ENCODE measurements around the gene HORMAD2.

HORMAD2 gene

GRCh38 chr22:30079952-30080533, at the start of gene HORMAD2:
HORMAD2 (plus strand) TSS chr22:30080464; CDS start chr22:30093953, 13,489 bp downstream.
- no peak for DNase-seq (ENCODE audit: low read depth)

GRCh38 chr22:30031328-30031727, 48.9 kb upstream of the HORMAD2 start:
- DNase-seq (ENCODE audit: low read depth), result no peak

GRCh38 chr22:30031764-30032455, 48.4 kb upstream of the HORMAD2 start:
- DNase-seq (ENCODE audit: low read depth), result no peak

GRCh38 chr22:30033137-30033536, 47.1 kb upstream of the HORMAD2 start:
- no peak for DNase-seq (ENCODE audit: low read depth)

GRCh38 chr22:30033901-30034300, 46.4 kb upstream of the HORMAD2 start:
- no peak for DNase-seq (ENCODE audit: low read depth)

- DNase-seq (ENCODE audit: low read depth), result no peak
These were observed 43.6 kb upstream of the HORMAD2 start for GRCh38 chr22:30036656-30037055.

GRCh38 chr22:30038219-30038618, 42.0 kb upstream of the HORMAD2 start:
- peak; percentile 42 for DNase-seq (ENCODE audit: low read depth)

- no peak for DNase-seq (ENCODE audit: low read depth)
These were observed 39.6 kb upstream of the HORMAD2 start for GRCh38 chr22:30040499-30041260.

GRCh38 chr22:30041475-30041874, 38.8 kb upstream of the HORMAD2 start:
- DNase-seq (ENCODE audit: low read depth), result no peak

- DNase-seq (ENCODE audit: low read depth), result no peak
These were observed 38.4 kb upstream of the HORMAD2 start for GRCh38 chr22:30041881-30042280.

- no peak for DNase-seq (ENCODE audit: low read depth)
These were observed 37.1 kb upstream of the HORMAD2 start for GRCh38 chr22:30043161-30043560.

- peak; percentile 81 for DNase-seq (ENCODE audit: low read depth)
These were observed 35.9 kb upstream of the HORMAD2 start for GRCh38 chr22:30044369-30044768.

- DNase-seq (ENCODE audit: low read depth), result no peak
These were observed 35.3 kb upstream of the HORMAD2 start for GRCh38 chr22:30044881-30045493.

GRCh38 chr22:30045494-30045887, 34.8 kb upstream of the HORMAD2 start:
- no peak for DNase-seq (ENCODE audit: low read depth)

GRCh38 chr22:30045901-30046715, 34.2 kb upstream of the HORMAD2 start:
- DNase-seq (ENCODE audit: low read depth), result no peak

- no peak for DNase-seq (ENCODE audit: low read depth)
These were observed 33.4 kb upstream of the HORMAD2 start for GRCh38 chr22:30046716-30047363.

- DNase-seq (ENCODE audit: low read depth), result no peak
These were observed 32.9 kb upstream of the HORMAD2 start for GRCh38 chr22:30047364-30047738.

GRCh38 chr22:30048681-30049080, 31.6 kb upstream of the HORMAD2 start:
- DNase-seq (ENCODE audit: low read depth), result no peak

GRCh38 chr22:30054067-30054763, 26.0 kb upstream of the HORMAD2 start:
- no peak for DNase-seq (ENCODE audit: low read depth)

GRCh38 chr22:30054764-30055069, 25.5 kb upstream of the HORMAD2 start:
- DNase-seq (ENCODE audit: low read depth), result no peak

GRCh38 chr22:30056015-30056414, 24.2 kb upstream of the HORMAD2 start:
- no peak for DNase-seq (ENCODE audit: low read depth)

All from non-pigmented ciliary epithelial cell (primary cell).